HG03520 (cell line): ENCODE data around the gene FGFBP1.
"Not testable (repeated sequence)": the region's sequence is repeated elsewhere in the genome, so short reads cannot be mapped to it uniquely, and the experiment has no call there.

Experiments
- ATAC-seq: cut with Tn5 transposase; IDR thresholded peaks from one replicate; pipeline ENCODE4 v1.9.1; 2021; ENCODE audit warnings: mild to moderate bottlenecking, moderate library complexity; ENCODE audit not compliant: unreplicated experiment

Gene FGFBP1

DNA sequence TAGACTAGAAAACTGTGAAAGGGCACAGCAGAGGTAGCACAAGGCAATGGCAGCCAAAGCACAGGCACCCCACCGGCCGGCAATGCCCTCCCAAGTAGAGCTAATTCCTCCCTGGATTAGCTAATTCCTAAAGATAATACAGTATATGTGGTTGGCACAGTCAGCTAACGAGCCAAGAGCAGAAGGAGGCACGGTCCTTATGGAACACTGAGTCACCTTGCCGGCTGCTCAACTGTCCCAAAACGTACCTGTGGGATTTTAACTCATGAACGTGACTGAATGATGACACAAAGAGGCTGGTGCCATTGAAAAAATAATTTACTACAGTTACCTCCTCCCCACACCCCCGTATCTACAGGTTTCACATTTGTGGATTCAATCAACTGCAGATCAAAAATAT, 9.1 kb upstream of the FGFBP1 start:
- no peak for ATAC-seq

DNA sequence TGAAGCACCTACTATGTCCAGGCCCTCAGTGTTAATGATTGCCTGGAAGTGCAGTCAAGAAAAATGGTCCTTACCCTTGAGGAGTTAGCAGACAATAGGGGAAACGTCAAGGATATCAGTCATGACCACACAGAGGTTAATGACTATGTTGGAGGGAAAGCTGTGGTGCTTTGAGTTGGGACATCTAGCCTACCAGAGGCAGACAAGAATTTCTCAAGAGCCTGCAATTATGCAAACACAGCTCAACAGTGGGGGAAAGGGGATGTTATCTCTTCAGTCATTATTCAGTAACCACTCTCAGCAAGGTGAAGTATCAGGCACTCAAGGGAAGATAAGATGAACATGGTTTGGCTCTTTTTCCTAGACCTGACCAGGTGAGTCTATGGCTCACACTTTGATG, 7.0 kb upstream of the FGFBP1 start:
- no peak for ATAC-seq

- no peak for ATAC-seq
These were observed 6.4 kb upstream of the FGFBP1 start for GRCh38 chr4:15944895-15945294.

GRCh38 chr4:15942283-15942682, 3.7 kb upstream of the FGFBP1 start:
- ATAC-seq: no peak

GRCh38 chr4:15938182-15938581, 358 bp downstream of the FGFBP1 start:
- no peak for ATAC-seq

DNA sequence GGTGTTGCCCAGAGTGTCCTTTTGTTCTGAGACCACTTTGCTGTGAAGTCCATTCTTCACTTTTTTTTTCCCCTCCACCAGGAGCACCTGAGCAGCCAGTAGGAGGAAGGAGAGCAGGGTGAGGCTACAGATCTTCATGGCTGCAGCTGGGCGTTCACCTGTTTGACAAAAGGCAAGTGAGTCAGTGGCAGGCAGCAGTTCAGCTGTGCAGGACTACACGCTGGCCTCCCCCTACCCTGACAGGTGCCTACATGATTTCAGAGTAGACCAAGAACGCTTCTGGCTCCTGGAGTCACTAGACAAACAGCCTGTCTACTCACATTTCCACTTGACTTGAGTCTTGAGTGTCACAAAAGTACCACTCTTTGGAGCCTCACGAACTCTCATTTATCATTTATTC, 2.0 kb downstream of the FGFBP1 start:
- no peak for ATAC-seq

DNA sequence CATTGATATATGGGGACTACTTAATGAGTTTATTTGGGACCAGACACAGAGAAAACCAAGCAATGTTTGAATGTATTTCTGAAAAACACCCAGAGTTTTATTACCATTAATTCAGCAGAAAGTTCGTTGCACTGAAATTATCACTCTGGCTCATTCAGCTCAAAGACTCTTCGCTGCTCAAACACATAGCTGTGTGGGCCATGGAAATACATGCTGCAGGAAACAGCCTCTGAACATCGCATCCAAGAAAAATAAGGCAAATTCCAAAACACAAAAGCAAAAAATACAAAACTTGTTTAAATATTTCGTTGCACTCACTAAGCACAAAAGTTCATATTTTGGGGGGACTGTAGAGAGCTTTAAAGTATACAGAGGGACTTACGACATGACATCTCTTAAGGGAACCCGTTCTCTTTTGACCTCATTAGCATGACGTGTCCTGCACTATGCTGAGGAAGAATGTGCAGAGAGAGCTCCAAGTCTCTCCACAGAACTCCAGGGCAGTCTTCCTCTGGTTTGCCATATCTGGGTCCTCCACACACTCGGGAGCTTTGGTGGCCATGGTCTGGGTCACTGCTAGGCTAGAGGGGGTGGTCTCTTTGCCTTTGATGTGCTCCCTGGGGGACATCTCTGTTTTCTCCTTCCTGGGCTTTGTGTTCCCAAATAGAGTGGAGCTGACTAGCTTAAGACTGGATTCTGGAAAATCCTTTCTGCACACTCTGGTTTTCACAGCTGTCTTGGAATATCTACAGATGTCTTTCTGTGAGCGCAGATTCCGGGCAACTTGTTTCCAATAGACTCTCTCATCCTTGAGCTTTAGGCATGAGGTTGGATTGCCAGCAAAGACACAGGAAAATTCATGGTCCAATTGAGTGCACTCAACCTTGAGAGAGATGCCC, 2.8 kb downstream of the FGFBP1 start:
- ATAC-seq: no peak

DNA sequence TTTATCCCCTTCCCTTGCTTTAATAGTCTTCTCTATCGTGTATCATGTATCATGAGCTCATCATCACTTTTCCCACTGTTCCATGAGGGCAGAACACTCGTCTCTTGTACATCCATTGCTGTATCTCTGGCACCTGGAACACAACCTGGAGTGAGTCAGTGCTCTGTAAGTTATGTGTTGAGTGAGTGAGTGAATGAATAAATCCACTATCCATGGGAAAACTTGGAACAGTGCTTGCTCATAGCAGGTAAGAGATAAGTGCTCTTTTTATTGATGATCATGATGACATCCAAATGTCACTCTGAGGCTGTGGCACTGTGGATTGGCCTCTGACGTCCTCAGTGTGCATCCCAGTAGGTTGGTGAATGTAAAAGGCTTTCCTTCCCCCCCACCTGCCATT, 4.3 kb downstream of the FGFBP1 start:
- ATAC-seq: no peak

- no peak for ATAC-seq
These were observed 6.9 kb downstream of the FGFBP1 start for GRCh38 chr4:15931451-15932210.

- no peak for ATAC-seq
These were observed 8.2 kb downstream of the FGFBP1 start for GRCh38 chr4:15930314-15930713.

DNA sequence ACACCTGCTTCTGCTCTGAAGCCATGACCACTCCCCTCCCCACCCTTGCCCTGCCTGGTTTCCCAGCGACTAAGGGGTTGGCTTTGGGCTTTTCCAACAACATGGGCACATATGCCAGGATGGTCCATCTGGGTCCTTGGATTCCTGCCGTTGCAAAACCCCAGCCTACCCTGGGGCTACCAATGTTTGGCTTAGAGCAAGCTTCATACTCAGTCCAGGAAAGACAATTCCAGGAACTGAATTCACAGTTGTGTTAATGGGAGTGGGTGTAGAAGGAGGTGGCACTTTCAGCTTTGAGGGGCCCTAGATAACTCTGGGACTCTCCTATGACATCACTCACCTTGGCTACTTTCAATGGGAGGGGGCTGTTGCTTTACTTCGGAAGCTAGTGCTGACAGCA, 9.0 kb downstream of the FGFBP1 start:
- ATAC-seq: no peak

DNA sequence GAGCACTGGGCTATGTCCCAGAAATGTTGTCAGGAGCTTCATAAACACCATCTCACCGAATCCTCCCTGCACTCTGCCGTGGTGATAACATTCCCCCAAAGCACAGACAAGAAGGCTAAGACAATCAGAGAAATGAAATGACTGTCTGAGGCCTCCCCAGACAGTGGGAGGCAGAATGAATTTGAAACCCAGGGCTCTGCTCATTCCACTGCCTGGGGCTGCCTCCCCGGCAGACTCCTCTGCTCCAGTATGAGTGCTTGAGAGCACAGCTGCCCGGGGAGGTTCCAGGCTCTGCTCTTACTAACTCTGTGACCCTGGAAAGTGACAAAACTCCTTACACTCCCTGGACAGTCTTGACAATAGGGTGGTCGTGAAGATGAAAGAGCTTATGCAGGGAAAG, 9.7 kb downstream of the FGFBP1 start:
- ATAC-seq: no peak

- no peak for ATAC-seq
These were observed 12.1 kb downstream of the FGFBP1 start for GRCh38 chr4:15926486-15926885.

DNA sequence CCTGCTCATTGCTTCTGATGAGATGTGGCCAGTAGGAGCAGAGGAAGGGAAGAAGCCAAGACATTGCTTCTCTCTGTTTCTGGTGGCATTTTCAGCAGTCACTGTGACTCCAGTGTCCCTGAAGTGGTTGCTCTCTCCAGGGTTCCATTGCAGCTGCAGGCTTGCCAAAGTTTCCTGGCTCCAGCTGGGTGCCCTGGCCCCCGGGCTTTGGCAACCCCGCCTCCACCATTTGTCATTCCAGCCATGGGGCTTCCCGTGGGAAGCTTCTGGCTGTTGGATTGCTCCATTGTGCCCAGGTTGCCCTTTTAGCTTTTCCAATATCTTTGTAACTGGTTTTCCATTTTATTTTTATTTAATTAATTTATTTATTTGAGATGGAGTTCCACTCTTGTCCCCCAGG, 12.7 kb downstream of the FGFBP1 start:
- ATAC-seq: no peak

DNA sequence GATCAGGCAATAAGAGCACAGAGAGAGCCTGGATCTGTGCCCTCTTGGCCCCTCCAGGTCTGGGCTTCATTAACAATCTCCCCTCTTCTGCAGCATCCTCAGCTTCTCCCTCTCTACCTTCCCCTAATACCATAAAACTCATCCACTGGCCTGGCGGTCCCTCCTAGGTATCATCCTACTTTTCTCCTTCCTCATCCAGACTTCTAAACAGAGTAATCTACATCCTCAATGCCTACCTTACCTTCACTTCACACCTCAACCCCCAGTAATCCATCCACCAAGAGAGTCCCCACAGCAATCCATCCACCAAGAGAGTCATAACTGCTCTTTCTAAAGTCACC, 17.0 kb downstream of the FGFBP1 start:
- ATAC-seq: no peak

DNA sequence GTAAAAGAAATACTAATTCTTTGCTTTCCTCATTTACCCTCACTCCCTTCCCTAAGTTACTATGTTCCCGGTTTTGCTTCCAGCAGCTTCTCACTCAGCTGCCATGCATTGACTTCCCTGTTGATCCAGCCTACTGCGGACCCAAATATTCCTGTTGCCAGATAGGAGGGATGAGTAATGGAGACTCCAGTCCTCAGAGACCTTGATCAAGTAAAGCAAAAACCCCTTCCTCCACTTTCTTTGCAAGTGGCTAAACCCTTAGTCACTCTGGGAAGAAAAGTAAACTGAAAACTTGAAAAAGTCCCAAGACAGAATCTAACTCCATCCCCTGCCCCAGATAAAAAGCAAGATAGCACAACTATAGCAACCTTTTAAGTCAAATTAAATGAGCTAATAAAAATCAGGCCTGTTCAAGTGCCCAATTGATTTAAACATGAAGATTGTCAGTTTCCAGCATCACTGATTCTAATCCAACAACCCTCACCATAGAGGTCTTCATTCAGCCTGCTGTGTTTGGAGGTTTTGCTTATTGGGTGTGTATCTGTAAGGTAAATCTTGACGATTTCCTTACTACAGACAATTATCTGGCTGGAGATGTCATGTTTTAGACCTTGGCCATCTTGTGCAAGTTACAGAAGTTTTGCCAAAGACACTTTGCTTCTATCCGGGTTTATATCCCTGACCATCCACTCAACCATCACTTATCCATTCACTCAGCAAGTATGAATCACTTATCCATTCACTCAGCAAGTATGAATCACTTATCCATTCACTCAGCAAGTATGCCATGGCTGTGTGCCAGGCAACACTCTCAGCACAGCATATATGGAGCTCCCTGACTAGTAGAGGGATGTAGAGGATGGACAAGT, 17.6 kb downstream of the FGFBP1 start:
- no peak for ATAC-seq

GRCh38 chr4:15918484-15919129, 19.9 kb downstream of the FGFBP1 start:
- ATAC-seq: no peak

DNA sequence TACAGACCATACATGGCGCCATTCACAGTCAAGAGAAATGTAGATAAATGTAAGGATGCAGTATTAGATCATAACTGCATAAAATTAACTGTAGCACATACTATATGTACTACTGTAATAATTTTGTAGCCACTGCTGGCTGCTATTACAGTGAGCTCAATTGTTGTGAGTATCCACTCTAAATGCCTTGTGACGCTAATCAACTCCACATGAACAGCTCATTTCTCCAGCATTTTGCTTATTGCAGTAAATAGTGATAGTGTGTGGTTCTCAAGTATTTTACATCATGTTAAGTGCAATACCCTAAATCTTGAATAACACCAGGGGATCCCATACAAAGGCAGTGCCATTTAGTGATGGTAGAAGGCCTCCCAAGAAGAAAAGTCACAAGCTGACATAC, 21.2 kb downstream of the FGFBP1 start:
- no peak for ATAC-seq

DNA sequence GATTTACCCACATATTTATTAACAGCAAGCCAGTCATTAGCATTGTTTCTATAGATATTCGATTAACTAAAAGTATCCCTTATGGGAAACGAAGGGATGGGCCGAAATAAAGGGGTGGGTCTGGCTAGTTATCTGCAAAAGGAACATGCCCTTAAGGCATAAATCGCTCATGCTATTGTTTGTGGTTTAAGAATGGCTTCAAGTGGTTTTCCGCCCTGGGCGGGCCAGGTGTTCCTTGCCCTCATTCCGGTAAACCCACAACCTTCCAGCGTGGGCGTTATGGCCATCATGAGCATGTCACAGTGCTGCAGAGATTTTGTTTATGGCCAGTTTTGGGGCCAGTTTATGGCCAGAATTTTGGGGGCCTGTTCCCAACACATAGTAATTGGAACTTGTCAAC, 22.2 kb downstream of the FGFBP1 start:
- not testable (repeated sequence) for ATAC-seq

DNA sequence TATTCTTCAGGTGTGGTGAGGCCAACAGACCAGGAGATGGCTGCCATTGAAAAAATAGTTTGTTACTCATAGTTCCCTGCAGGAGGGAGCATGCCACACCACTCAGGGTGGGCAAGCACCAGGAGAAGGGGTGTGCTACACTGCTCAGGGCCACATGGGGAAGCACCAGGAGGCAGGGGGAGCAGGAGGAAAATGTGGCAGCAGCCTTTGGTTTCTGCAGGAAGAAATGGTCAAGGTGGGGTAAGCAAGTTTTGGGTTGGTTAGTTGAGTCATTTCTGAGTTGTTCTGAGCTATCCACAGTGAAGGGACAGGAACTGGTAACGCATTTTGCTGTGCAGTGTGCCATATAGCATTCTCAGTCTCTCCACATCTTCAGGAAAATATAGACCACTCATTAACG, 23.8 kb downstream of the FGFBP1 start:
- ATAC-seq: no peak

GRCh38 chr4:15914291-15914690, 24.2 kb downstream of the FGFBP1 start:
- no peak for ATAC-seq
